HG03095 (cell line): ENCODE results near the gene DNAJC21.

ENCODE experiments used
- ATAC-seq: cut with Tn5 transposase; IDR thresholded peaks from one replicate; pipeline ENCODE4 v1.9.1; 2021; ENCODE audit warnings: moderate library complexity; ENCODE audit not compliant: unreplicated experiment

Gene DNAJC21

DNA sequence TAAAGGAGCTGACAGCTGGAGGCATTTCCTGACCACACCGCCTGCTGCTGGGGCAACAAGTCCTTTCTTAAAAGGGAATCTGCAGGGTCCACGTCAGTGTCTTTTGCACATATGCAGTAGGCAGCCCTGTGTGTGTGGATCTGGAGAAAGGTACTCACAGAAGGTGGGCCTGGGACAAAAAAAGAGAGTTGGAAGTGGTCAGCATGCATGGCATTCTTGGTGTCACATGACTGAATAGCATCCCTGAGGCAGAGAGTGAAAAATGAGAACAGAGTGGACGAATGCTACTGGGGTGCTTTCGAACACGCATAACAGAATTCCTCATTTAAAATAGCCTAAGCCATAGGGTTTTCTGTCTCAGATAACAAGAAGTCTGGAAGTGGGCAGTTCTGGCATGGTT, 47.0 kb downstream of the DNAJC21 start:
- no peak for ATAC-seq

DNA sequence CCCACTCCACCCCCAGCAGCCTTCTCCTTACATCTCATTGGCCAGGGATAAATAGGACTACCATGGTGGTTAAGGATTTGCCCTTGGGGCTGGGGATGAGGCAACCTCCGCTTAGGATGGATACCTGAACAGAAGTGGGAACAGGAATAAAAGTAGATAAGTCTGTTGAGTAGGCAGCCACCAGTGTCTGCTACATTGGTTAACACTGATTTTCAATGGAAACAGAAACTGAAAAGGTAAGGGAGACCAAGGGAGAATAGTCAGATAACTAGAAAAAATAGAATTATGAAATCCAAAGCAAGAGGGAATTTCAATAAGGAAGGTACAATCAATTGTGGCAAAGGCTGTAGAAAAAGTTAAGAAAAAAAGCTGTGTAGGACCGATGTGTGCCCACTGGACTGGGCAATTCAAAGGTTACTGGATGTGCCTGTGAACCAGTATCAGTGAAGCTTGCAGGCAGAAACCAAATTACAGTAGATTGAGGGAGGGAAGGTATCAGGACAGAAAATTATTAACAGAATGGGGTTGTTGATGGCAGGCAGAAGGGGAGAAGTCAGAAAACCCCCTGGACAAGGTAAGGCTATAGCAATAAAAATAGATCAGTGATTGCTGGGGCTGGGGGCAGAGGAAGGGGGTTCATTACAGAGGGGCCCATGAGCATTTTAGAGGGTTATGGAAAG, 48.7 kb downstream of the DNAJC21 start:
- ATAC-seq, result peak; percentile 85

DNA sequence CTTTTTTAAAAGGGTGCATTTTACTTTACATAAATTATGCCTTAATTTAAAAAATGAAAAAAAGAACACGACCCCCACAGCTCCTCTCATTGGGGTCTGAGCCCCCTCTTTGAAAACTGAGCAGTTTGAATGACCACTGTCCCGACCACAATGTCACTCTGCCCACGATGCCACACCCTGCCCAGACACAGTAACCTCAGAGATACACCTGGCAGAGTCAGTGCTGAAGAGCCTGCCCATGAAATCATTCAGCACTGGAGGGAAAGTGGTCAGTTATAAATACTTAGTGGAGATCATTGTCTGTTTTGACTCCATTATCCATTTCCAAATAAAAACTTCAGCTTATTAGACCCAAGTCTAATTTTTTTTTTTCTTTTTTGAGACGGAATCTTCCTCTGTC, 49.3 kb downstream of the DNAJC21 start:
- no peak for ATAC-seq

DNA sequence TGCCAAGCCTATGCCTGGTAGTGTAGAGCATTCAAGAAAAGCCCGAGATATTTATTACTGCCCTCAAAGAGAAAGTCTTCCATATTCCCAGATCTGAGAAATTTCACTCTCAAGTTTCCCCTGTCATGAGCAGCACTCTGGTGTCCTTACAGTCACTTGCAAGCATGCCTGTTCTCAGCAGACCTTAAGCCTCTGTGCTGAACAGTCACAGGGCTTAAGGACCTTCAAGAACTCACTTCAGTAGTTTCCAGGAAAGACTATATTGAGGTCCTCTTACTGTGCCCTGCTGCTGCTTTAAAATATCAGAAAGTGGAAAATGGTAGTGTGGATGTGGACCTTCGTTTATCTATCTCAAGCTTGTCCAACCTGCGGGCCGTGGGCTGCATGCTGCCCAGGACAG, 53.5 kb downstream of the DNAJC21 start:
- ATAC-seq, result no peak

DNA sequence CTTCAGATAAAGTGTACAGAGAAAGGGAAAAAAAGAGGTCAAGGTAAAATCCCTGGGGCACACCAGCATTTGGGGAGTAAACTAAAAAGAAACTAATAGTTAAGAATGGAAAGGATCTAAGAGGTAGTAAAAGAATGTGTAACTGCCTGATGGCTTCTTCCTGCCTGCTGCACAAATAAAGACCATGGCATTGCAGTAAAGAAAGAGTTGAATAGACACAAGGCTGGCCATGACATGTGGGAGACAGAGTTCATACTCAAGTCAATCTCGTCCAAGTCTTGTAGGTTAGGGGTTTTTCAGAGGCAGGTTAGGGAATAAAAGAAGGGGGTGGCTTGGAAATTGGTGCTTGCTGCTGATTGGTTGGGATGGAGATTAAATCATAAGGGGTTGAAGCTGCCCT, 57.6 kb downstream of the DNAJC21 start:
- no peak for ATAC-seq

DNA sequence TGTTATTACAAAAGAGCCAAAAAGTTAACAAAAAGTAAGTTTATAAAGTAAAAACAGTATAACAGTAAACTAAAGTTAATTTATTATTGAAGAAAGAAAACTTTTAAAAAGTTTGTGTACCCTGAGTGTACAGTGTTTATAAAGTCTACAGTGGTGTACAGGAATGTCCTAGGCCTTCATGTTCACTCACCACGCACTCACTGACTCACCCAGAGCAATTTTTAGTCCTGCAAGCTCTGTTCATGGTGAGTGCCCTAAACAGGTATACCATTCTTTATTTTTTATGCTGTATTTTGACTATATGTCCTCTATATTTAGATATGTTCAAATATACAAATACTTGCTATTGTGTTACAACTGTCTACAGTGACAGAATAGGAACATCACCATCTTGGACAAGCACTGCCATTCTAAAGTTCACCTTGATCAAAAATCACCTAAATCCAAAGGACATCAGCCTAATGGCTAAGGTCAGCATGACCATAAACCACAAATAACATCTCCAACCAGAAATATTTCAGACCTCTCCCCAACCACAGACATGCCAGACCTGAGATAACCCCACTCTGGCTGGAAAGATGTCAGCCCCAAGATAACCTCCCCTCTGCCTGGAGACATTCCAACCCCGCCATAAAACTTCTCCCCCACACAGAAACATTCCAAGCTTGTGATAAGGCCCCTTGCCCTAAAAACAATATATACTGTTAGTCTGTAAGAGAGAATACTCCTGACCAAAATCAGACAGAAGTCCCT, 62.3 kb downstream of the DNAJC21 start:
- no peak for ATAC-seq

DNA sequence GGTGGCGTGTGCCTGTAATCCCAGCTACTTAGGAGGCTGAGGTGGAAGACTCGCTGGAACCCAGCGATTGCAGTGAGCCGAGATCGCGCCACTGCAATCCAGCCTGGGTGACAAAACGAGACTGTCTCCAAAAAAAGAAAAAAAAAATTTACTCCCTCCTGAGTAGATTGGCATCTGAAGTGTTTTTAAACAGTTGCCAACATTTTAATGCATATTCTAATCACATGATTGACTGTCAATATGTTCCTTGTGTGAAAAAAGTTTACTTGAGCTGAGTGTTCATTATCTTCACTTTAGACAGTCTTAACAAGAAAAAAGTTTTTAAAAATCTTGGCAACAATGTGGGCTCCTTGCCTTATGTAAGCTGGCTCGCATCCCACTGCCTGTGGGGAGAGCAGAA, 64.6 kb downstream of the DNAJC21 start:
- ATAC-seq, result no peak

DNA sequence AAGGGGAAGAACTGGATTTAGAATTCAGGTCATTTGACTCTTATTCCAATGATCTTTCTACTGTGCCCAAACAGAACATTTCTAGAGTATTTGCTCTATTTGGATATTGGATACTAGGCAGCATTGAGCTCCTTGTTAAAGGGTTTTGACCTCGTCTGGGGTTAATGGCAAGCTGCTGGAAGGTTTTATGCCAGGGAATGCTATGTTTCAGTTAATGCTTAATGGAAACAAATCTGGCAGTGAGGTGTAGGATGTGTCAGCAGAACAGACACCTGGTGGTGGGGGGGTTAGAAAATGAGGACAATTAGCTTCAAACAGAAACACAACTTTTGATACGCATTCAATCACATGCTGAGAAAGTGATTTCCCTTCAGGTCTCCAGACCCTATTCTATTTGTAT, 66.9 kb downstream of the DNAJC21 start:
- no peak for ATAC-seq

DNA sequence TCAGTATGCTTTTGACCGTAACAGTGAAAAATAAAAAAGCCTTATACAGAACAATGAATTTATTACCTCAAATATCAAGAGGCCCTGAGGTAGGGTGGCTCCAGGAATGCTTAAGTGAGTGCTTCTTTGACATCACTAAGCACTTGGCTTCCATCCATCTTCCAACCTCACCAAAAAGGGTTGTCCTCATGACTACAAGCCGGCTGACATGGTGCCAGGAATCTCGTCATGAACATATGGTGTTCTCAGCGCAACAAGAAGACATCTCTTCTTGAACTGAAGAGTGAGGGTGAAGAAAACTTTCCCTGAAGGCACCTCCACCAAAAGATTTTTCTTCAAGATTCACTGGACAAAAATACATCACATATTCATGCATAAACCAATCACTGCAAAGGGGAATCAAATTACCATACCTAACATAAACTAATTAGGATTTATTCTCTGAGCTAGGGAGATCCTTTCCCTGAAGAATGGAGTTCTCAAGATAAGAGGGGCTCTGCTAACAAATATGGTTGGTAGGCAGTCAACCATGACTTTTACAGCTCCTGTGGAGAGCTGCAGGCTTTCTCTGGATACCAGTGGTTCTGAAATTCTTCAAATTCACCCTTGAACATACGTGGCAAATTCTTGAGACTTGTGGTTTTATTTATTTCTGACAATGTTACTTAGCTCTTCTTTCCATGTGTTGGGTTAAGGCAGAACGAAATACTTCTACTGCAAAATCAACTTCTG, 68.9 kb downstream of the DNAJC21 start:
- ATAC-seq, result no peak

DNA sequence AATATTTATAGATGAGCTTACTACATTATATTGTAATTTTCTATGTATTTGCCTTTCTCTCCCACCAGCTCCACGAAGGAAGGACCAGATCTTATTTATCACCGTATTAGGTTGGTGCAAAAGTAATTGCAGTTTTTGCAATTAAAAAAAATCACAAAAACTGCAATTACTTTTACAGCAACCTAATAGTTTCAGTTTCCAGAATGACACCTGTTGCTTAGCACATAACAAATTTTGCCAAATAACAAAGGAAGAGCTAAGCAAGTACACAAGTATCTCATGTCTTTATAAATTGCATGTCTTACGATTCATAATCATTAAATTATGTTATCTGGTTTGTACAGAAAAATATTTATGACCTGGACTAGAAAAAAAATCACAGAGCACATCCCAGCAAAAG, 72.5 kb downstream of the DNAJC21 start:
- ATAC-seq, result no peak

DNA sequence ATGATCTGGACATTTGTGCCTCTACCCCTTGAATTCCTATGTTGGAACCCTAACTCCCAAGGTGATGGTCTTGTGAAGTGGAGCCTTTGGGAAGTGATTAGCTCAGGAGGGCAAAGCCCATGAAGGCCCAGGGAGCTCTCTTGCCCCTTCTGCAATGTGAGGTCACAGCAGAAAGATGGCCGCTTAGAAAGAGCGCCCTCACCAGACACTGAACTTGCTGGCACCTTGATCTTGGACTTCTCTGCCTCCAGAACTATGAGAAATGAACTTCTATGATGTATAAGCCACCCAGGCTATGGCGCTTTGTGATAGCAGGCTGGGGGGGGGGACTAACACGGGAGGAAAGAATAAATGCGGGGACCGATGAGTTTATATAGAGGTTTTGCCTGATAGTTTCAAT, 73.1 kb downstream of the DNAJC21 start:
- no peak for ATAC-seq

DNA sequence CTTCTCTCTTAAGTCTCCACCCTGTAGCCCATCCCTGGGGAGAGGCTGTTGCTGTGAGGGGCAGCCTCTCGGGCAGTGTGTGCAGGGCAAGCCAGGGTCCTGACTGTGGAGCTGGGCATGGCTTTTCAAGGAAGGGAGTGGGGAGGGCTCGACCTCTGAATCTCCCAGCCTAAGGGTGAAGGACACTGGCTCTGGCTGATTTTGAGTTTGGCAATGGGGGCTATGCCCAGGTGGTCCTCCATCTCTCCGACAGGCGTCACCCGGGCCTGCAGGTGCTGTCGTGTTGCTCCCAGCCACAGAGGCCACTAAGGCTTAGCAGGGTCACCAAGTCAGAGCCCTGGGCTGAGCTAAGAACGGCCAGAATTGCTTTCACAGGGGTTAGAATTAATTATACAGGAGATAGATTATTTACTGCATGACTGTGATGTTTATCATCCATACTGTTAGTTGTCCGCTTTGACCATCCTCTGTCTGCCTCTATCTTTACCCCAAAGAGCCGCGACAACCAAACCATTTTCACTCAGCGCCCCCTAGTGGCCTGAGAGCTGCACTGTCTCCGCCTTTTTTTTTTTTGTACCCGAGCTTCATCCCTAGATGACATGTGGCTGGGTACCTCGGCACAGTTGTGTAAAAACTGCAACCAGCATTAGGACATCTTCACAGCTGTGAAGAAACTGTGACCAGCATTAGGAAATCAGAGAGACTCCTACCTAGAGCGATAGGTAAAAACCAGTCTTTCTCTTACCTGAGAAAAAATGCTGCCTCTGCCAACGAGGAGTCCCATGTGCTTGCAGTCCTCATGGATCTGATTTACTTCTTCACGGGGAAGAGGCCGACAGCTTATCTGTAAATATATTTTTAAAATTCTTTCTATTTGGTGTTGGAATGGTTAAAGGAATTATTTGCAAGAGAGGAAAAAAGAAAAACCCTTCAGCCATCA, 73.9 kb downstream of the DNAJC21 start:
- peak; percentile 87 for ATAC-seq

DNA sequence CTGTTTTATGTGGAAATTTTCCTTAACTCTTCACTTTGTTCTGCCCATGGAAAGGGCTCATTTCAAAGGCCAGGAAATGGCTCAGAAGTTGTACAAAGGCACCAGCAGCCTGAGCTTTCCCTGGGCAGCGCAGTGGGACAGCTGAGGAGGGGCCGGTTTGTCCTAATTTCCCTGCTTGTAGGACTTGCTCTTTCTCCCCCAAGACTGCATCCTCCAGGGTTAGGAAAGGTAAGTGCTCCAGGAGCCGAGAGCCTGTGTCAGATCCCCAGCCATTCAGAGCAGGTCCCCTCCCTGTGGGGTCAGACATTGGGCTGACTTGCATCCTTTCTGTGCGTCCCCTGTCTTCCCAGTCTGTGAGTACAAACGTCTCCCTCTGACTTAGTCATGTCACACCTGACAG, 74.8 kb downstream of the DNAJC21 start:
- ATAC-seq, result no peak

DNA sequence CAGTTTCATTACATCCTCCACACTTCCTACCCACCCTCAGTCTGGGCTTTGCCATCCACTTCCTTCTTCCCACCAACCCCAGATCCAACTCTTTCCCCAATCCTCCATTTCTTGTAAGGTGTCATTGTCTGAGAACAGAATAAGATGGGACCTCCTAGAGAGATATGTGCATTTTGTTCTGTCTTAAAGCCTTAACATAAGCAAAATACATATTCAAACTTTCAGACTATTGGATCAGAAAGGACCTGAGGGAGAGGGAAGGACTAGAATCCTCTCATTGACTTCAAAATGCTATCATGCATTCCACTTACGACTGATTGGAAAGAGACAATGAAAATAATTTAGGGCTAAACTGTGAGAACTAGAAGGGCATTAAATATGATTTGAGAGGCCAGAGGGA, 75.4 kb downstream of the DNAJC21 start:
- no peak for ATAC-seq
